Psoas muscle (tissue), 8 donors: ENCODE measurements around the gene DEDD2. TPM values are rescaled to one million over a fixed set of nuclear protein-coding genes. Genes with fewer than 3 reads are reported as not detected.

ENCODE experiments used
- ATAC-seq, 4 donors: fragments of 200-7000 bp; cut with Tn5 transposase; one replicate each; pipeline ENCODE4 v1.9.1; 2020; ENCODE audit warnings: moderate library complexity in 3 of 4, mild to moderate bottlenecking in 2 of 4
- DNase-seq, 2 donors: peaks; one replicate each; pipeline ENCODE4 v3.0.0-alpha.2; 2020
- H3K27ac ChIP-seq: fragments of 200-600 bp; one replicate; pipeline ENCODE4 v1.8.0; 2022
- H3K27me3 ChIP-seq, 3 donors: fragments of 200-600 bp in 1 of 3; one replicate each; pipeline versions ENCODE4 v1.6.1 to v1.8.0; 2013 to 2022; ENCODE audit warnings: low read length in 2 of 3, mild to moderate bottlenecking in 2 of 3, moderate library complexity in 1 of 3; ENCODE audit not compliant: insufficient read depth in 3 of 3
- H3K36me3 ChIP-seq, 2 donors: fragments of 200-600 bp in 1 of 2; one replicate each; pipeline versions ENCODE4 v1.6.1 to v1.8.0; 2013 to 2022; ENCODE audit warnings: low read depth in 1 of 2, mild to moderate bottlenecking in 1 of 2, moderate library complexity in 1 of 2; ENCODE audit not compliant: insufficient read depth in 1 of 2
- H3K4me1 ChIP-seq: fragments of 200-600 bp; one replicate; pipeline ENCODE4 v1.8.0; 2022
- H3K4me3 ChIP-seq: fragments of 200-600 bp; one replicate; pipeline ENCODE4 v1.8.0; 2022; ENCODE audit warnings: mild to moderate bottlenecking
- H3K9me3 ChIP-seq: fragments of 200-600 bp; one replicate; pipeline ENCODE4 v1.8.0; 2022
- WGBS, 3 donors: extraction: QIAGEN DNeasy Blood & Tissue Kit; methylation state at CpG; one replicate each; pipeline versions ENCODE4 v1.1.6 to v1.1.7; 2013; 5-methylcytosine and 5-hydroxymethylcytosine counted together
- intact Hi-C, 2 donors: fragments of 100-400 bp; cut with DNase I; formaldehyde crosslinking; loops; one replicate each; pipeline versions ENCODE4 v1.11.0 to v1.14.2; 2022
- polyA plus RNA-seq, 3 donors: library from polyadenylated mRNA; stranded (reverse); fragments of 200-250 nt; gene quantifications; one replicate each; pipeline ENCODE4 v1.2.3, GENCODE V29; 2013
- total RNA-seq, 4 donors: library from RNA; stranded (reverse); fragmentation: NEBNext Ultra II Directional in 2 of 4; extraction: Animal tissue kit (Norgen Biotek cat#: 25700) in 2 of 4; gene quantifications; one replicate each; pipeline versions ENCODE4 v1.2.1 to v1.2.4, GENCODE V29; 2021 to 2023
- TF ChIP-seq, protein P1 (sequence below): fragments of 200-600 bp; IDR thresholded peaks from one replicate; pipeline ENCODE4 v1.8.0; 2022; ENCODE audit warnings: antibody characterized with exemption
- donor health status: healthy with polysubstance abuse.
- donor health status: DM: no; HTN: no; CAD: no; lungs with moderate emphysema.
- donor health status: Bipolar disorder and iron deficiency.
- donor health status: healthy.
- donor health status: DM: yes; HTN: yes; CAD: no.
- donor health status: DM: no; HTN: no; CAD: no.
- donor health status: DM: no; HTN: no; CAD: no.
- donor health status: DM: yes; HTN: yes; CAD: no.

Gene DEDD2
- total and polyA plus RNA-seq, 7 donors, result 8.8 to 26.1 (median 12.1) TPM

DNA sequence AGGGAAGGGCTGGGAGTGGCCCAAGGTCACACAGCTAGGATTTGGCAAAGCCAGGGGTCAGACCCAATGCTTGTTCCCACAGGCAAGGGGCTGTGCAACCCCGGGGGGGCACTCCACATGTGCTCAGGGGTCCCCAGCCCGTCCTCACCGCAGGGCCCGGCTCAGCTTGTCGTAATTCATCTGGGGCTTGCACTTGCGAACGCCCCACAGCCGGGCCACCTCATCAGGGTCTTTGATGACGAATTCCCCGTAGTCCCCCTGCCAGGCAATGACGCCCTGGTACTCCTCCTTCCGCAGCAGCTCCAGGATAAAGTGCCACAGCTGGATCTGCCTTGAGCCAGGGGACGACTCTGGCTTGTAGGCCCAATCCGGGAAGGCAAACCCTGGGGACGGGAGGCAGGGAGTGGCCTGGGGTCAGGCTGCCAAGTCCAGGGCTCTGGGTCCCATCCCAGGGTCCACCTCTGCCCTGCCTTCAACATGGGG, 32.7 kb upstream of the DEDD2 start:
- H3K4me1 ChIP-seq, result peaks cover 25% of the 10 kb centered on the region
- H3K27ac ChIP-seq, result peak overlapping the region; percentile 58
- no peaks in the 10 kb centered on the region for H3K9me3 ChIP-seq
- 31 to 52% (median 32%) methylated on average over 14 to 15 of the region's 15 CpGs for WGBS, 3 donors
- no peak for ATAC-seq
- no peaks in the 10 kb centered on the region for H3K27me3 ChIP-seq
- no peaks in the 10 kb centered on the region for H3K36me3 ChIP-seq
- peak in 1 of 2 donors; percentile 75 for DNase-seq
- peak overlapping the region; percentile 36 for H3K4me3 ChIP-seq
- intact Hi-C loops, result no loop called here
- TF ChIP-seq, protein P1, sequence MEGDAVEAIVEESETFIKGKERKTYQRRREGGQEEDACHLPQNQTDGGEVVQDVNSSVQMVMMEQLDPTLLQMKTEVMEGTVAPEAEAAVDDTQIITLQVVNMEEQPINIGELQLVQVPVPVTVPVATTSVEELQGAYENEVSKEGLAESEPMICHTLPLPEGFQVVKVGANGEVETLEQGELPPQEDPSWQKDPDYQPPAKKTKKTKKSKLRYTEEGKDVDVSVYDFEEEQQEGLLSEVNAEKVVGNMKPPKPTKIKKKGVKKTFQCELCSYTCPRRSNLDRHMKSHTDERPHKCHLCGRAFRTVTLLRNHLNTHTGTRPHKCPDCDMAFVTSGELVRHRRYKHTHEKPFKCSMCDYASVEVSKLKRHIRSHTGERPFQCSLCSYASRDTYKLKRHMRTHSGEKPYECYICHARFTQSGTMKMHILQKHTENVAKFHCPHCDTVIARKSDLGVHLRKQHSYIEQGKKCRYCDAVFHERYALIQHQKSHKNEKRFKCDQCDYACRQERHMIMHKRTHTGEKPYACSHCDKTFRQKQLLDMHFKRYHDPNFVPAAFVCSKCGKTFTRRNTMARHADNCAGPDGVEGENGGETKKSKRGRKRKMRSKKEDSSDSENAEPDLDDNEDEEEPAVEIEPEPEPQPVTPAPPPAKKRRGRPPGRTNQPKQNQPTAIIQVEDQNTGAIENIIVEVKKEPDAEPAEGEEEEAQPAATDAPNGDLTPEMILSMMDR, result no peak

DNA sequence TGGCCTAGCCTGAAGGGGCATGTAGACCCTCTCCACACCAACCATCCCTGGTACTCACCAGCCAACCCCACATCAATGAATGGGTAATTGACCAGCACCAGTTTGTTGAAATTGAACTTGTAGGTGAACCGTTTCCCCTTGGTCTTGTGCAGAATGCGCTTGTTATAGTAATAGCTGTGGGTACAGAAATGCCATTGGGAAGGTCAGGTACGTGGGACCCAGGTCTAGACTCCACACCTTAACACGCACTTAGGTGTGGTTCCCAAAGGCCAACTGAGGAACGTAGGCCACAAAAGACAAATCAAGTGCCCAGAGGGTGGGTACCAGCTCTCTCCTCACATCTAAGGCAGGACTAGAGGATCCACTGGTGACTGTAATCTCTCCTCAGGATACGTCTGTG, 32.3 kb upstream of the DEDD2 start:
- WGBS, 3 donors, result 74 to 83% (median 75%) methylated on average over 6 of the region's 6 CpGs
- no peaks in the 10 kb centered on the region for H3K9me3 ChIP-seq
- no peaks in the 10 kb centered on the region for H3K27me3 ChIP-seq
- intact Hi-C loops, result loop anchor here in 1 of 2 donors (5.0 kb wide), 1 partner anchor 48 kb away; no protein-coding TSS in a partner anchor
- H3K36me3 ChIP-seq, result no peaks in the 10 kb centered on the region
- ATAC-seq (no peak), DNase-seq (no peak)
- H3K27ac ChIP-seq, result peak overlapping the region; percentile 58
- H3K4me1 ChIP-seq, result peaks cover 29% of the 10 kb centered on the region
- TF ChIP-seq, protein P1, result no peak
- H3K4me3 ChIP-seq, result no peak overlapping the region

DNA sequence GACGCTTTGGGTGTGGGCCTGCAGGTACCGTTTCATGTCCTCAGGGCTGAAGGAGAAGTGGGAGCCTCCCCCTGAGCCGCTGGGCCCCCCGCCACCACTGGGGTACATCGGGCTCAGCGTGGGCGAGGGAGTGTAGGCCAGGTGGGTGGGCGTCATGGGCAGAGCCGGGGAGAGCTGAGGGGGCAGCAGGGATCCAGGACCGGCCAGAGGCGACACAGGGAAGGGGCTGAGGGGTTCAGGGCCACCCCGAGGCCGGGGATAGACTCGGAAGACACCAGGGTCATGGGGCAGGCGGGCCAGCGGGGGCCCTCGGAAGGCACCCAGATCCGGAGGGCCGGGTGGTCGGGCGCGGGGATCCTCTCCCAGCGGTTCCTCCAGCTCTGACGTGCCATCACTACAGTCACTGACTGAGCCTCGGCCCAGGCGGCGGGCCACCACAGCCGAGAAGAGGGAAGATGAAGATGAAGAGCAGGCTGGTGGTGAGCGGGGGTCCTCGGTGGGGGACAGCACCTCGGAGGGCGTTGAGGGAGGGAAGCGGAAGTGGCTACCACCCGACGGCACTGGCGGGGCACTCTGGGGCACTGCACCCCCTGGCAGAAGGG, 31.8 kb upstream of the DEDD2 start:
- intact Hi-C loops, result loop anchor here in 1 of 2 donors (5.0 kb wide), 1 partner anchor 48 kb away; no protein-coding TSS in a partner anchor
- Histone ChIP-seq H3K9me3 (no peaks in the 10 kb centered on the region), H3K4me3 (no peak overlapping the region), H3K27me3 (no peaks in the 10 kb centered on the region), H3K36me3 (no peaks in the 10 kb centered on the region), H3K27ac (no peak overlapping the region), H3K4me1 (peaks cover 30% of the 10 kb centered on the region)
- WGBS, 3 donors, result 81 to 87% (median 85%) methylated on average over 21 to 36 of the region's 36 CpGs
- TF ChIP-seq, protein P1, result no peak
- DNase-seq, result no peak
- no peak for ATAC-seq

- Histone ChIP-seq H3K36me3 (no peaks in the 10 kb centered on the region), H3K4me1 (peaks cover 34% of the 10 kb centered on the region), H3K27ac (no peak overlapping the region), H3K27me3 (no peaks in the 10 kb centered on the region), H3K9me3 (no peaks in the 10 kb centered on the region), H3K4me3 (no peak overlapping the region)
- no peak for DNase-seq
- TF ChIP-seq, protein P1, result no peak
- WGBS, 3 donors, result 86 to 89% (median 88%) methylated on average over 34 to 41 of the region's 41 CpGs
- intact Hi-C loops, result loop anchor here in 1 of 2 donors (5.0 kb wide), 1 partner anchor 49 kb away; no protein-coding TSS in a partner anchor
- ATAC-seq, result no peak
Observed at GRCh38 chr19:42248270-42249148, 31.0 kb upstream of the DEDD2 start.
